Measurements from ENCODE around the gene PLSCR2. TPM values are rescaled to one million over a fixed set of nuclear protein-coding genes. Genes with fewer than 3 reads are reported as not detected.
A peak's percentile ranks its signal among the peaks of the same experiment; 100 is the strongest.
"Not testable (repeated sequence)": the region's sequence is repeated elsewhere in the genome, so short reads cannot be mapped to it uniquely, and the experiment has no call there.

PLSCR2 gene, protein sequence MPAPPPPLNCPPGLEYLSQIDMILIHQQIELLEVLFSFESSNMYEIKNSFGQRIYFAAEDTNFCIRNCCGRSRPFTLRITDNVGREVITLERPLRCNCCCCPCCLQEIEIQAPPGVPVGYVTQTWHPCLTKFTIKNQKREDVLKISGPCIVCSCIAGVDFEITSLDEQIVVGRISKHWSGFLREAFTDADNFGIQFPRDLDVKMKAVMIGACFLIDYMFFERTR
- total RNA-seq (2014; rRNA removed; shearing (Covaris generic); ENCODE audit: low replicate concordance), result not detected in 2 replicates

DNA sequence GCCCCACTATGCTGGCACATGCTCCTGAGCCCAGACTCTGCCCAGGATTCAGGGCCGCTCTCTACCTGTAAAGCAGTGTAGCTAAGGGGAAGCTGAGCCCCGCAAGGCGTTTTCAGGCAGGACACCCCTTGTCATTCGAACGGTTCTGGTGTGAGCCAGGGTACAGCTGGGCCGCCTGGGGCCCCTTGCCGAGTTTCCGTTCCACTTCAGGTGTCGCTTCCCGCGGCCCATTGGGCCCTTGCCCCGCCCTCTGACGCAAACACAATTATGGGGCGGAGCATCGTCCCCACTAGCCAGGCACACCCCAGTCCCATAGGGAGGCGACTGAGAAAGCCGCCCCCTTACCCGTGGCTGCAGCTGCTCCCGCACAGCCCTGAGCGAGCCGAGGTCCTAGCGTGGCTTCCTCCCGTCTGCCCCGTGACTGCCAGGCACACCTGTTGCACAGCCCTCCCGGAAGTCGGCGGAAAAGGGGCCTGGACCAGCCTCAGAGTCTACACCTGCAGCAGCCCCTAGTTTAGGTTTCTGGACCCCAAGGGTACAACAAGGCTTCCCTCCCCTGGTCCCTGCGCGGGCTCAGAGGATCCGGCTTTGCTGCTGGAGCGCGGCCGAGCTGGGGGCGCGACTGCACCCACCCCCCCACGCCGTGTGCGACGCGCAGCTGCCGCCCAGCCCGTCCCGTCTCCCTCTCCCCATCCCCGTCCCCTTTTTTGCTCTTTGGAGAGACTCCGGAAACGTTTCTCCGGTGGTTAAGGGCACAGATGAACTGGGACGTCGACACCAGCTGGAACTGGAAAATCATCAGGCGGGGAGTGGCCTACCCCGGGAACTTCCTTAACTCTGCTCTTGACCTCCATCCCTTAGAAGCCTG is at the start of gene PLSCR2:
PLSCR2 (minus strand) TSS at position 412 of the 868 bp plus-strand sequence. CDS start 9,657 bp downstream, outside the sequence.
- peak; percentile 78 for DNase-seq (ENCODE audit: low read depth)
- in situ Hi-C loops (cut with HindIII; ENCODE audit: low pct_unique_long_range_greater_than_20kb, low sequenced_read_pairs), result no loop called here

DNA sequence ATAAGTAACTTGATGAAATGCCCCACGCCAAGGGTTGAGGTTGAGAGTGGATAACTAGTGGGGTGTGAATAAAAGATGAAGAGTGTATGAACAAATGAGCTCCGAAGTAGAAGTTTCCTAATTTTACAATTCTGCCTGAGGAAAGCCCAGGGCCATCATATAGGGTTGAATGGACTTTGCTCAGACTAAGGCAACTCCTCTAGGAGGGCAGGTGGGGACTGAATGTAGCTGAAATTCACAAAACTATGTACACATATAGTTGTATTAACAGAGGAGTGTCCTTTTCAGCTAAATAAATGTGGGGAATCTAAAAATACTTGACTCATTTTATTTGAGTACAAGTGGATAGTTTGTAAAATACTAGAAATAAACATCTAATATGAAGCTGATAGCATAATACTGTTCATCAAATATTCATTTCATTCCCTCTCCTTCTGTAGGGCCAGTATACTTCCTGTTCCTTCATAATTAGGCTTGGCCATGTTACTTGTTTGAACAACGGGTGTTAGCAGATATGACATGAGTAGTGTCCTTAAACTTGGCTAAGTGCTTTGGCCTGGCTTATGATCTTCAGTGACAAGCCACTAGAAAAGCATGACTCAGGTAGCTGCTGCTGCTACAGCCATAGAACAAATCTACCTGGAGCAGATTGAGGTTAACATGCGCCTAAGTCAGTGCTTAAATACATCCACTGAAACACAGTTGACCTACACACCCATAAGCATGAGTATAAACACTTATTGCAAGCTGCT is 48.5 kb upstream of the PLSCR2 start:
- in situ Hi-C loops (cut with HindIII; ENCODE audit: low pct_unique_long_range_greater_than_20kb, low sequenced_read_pairs), result no loop called here
- DNase-seq (ENCODE audit: low read depth), result no peak

DNA sequence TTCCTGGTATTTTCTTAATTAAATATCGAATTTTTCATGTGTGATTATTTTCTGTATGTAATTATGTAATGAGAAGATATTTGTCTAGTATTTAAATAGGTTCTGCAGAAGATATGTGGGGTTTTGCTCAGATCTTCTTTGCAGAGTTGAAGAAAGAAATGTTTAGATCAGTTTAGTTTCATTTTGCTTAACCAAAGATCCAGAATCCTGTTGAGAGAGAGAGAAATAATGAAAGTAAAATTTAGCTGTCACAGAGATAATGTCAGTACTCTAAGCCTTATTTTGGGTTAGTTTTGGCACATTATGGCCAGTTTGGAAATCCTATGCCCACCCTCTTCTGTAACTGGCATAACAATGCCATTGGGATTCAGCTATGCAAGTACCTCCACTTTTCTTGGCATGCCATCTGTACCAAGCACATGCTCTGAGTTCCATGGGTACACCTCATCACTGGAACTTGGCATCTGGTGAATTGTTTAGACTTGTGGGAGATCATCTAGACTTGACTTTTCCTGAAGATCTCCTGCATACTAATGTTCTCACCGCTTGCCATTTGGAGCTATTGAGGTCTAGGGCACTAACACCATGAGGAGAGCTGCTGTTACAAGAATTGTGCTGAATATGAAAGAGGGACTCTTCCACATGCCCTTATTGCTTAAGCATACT is 44.2 kb upstream of the PLSCR2 start:
- no peak for DNase-seq (ENCODE audit: low read depth)
- in situ Hi-C loops (cut with HindIII; ENCODE audit: low pct_unique_long_range_greater_than_20kb, low sequenced_read_pairs), result no loop called here

DNA sequence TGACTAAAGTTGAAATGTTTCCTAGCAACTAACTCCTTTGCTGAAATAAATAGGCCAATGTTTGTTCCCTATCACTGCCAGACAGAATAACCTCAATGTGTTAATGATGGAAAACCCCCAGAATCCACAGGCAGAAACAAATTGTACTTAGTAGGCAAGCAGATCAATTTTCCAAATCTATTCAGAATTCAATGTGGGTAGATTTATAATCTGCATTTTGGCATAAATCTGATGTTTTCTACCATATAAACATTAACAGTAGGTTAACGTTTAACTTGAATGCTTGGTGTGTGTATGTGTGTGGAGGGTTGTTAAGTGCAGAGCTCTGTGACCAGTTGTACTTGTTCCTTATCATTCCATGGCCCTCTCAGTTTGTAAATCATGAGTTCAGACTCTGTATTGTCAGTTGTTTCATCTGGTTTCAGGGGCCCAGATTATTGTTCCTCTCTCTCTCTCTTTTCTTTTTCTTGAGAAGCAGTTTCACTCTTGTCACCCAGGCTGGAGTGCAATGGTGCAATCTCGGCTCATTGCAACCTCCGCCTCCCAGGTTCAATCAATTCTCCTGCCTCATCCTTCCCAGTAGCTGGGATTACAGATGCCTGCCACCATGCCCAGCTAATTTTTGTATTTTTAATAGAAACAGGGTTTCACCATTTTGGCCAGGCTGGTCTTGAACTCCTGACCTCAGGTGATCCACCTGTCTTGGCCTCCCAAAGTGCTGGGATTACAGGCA is 42.2 kb upstream of the PLSCR2 start:
- in situ Hi-C loops (cut with HindIII; ENCODE audit: low pct_unique_long_range_greater_than_20kb, low sequenced_read_pairs), result no loop called here
- peak; percentile 57 for DNase-seq (ENCODE audit: low read depth)

DNA sequence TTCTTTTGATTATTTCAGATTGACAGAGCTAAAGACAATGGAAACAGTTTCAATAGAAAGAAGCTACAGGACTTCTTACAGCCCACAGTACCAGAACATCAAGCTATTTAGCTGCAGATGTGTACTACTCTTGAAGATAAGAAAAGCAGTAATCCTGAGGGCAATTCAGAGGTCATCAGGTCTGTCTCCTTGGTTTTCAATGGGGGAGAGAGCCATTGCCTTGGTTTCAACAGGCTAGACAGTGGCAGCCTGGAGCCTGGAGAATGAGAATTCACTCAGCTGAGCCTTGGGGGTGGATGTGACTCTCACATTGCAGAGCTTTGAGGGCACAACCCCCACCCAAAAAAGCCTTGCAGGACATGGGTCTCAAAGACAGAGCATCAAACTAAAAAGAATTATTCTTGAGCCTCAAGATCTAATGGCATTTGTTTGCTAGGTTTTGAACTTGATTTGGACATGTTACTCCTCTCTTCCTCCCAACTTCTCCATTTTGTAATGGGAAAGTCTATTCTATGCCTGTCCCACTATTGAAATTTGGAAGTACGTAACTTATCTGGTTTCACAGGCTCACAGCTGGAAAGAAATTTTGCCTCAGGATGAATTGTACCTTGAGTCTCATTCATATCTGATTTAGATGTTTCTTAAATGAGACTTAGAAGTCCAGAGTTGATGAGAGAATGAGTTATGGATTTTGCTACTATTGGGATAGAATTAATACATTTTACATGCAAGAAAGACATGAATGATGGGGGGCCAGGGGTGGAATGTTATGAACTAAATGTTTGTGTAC is 38.2 kb upstream of the PLSCR2 start:
- DNase-seq (ENCODE audit: low read depth), result no peak
- in situ Hi-C loops (cut with HindIII; ENCODE audit: low pct_unique_long_range_greater_than_20kb, low sequenced_read_pairs), result no loop called here

DNA sequence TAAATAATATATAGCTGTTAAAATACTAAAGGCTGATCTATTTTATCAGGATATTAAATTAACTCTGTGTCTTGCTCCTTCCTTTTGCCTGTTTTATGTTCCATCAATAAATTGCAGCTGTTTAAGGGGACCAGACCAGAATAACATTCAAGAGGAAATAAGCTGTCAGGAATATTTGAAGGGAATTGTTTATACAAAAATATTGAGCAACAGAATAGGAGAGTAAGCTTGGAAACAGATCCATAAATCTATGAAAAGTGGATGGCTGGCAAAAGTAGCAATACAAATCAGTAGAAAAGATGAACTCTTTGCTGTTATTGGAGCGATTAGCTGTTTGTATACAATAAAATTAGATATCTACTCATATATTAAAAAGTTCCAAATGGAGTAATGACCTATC is 36.2 kb upstream of the PLSCR2 start:
- in situ Hi-C loops (cut with HindIII; ENCODE audit: low pct_unique_long_range_greater_than_20kb, low sequenced_read_pairs), result no loop called here
- no peak for DNase-seq (ENCODE audit: low read depth)

DNA sequence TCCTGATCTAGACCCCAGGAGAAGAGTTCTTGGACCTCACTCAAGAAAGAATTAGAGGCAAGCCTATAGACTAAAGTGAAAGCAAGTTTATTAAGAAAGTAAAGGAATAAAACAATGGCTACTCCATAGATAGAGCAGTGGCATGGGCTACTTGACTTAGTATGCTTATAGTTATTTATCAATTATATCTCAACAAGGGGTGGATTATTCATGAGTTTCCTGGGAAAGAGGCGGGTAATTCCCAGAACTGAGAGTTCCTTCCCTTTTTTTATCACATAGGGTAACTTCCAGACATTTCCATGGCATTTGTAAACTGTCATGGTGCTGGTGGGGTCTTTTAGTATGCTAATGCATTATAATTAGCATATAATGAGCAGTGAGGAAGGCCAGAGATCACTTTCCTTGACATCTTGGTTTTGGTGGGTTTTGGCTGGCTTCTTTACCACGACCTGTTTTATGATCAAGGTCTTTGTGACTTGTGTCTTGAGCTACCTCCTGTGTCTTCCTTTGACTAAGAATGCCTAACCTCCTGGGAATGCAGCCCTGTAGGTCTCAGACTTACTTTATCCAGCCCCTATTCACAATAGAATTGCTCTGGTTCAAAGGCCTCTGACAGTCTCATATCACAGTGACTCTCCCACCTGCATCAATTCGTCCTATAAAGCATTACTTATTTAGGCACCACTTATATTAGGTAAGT is 35.3 kb upstream of the PLSCR2 start:
- no peak for DNase-seq (ENCODE audit: low read depth)

DNA sequence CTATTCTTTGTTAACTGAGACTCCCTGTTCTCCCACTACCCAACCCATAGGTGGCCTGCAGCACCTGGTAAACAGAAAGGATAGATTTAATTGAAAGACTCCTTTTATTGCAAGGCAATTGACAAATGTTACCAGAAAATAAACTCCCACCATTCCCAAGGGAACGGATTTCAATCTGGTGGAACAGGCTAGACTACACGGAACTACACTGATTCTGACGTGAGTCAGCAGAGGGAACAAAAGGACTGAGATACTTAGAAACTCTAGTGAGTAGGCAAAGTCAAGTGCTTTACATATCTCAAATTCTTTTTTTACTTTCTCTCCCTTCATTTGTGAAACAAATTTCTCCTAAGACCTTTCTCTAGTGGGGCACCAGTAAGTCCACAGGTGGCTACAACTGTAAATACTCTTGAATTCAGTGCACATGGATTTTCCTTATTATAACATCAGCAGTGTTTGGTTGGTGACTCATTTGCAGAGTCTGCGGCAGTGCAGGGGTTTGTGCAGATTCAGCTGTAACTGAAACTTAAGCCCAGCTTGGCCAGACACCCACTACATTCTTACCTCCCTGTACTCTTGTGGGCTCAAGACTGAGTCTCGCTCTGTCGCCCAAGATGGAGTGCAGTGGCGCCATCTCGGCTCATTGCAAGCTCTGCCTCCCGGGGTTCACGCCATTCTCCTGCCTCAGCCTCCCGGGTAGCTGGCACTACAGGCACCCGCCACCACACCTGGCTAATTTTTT is 34.3 kb upstream of the PLSCR2 start:
- in situ Hi-C loops (cut with HindIII; ENCODE audit: low pct_unique_long_range_greater_than_20kb, low sequenced_read_pairs), result no loop called here
- peak; percentile 75 for DNase-seq (ENCODE audit: low read depth)

More for the DNA sequence above, 35.3 kb upstream of the PLSCR2 start:
- in situ Hi-C loops (cut with HindIII; ENCODE audit: low pct_unique_long_range_greater_than_20kb, low sequenced_read_pairs), result no loop called here

DNA sequence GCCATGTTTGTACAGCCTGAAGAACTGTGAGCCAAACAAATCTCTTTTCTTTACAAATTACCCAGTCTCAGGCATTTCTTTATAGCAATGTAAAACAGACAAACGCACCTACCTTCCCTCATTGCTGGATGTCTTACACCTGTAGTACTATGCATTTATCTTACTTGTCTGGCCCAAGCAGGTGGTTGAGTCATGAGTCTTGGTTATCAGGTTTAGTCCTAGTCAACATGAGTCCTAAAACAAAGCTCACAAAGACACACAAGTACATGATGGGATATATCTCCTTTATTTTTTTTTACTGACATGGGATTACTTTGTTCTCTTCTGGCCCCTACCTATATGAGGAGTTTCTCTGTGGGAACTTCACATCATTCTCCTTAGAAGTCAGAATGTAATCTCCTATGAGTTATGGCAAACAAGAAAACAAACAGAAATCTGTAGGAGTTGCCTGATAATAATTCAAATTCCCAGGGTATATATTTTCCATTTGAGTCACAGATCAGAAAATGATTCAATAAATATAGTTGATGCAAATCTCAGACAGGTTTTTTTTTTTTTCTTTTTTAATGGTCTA is 33.6 kb upstream of the PLSCR2 start:
- DNase-seq (ENCODE audit: low read depth), result no peak
- in situ Hi-C loops (cut with HindIII; ENCODE audit: low pct_unique_long_range_greater_than_20kb, low sequenced_read_pairs), result no loop called here

DNA sequence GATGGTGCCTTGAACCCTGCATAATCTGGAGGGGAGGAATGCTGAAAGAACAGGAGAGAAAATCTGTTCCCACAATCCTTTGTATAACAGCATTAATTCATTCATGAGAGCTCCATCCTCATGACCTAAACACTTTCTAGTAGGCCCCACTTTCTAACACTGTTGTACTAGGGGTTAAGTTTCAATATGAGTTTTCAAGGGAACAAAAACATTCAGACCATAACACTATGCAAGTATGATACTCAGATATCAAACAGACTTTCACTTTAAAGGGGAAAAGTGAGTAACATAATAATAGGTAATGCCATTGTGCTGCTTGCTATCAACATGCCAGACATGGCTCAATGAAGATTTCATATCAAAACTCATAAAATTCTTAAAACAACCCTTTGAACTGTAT is 32.4 kb upstream of the PLSCR2 start:
- in situ Hi-C loops (cut with HindIII; ENCODE audit: low pct_unique_long_range_greater_than_20kb, low sequenced_read_pairs), result no loop called here

DNA sequence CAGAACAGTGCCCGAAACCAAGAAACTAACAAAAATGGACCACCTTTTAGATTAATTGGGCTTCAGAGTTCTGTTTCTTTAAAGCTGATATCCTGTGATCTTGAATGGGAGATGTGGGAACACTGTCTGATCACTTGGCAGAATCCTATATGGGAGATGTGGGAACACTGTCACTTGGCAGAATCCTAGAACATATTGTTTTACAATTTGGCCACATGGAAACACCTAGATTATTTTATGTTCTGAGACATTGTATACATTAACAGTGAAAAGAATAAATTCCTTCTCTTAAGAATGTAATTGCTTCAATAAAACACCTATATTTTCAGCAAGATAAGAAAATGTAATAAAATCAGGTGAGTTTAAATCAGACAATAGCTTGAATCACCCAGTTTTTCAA is 30.3 kb upstream of the PLSCR2 start:
- in situ Hi-C loops (cut with HindIII; ENCODE audit: low pct_unique_long_range_greater_than_20kb, low sequenced_read_pairs), result no loop called here
- DNase-seq (ENCODE audit: low read depth), result no peak

More for the DNA sequence above, 32.4 kb upstream of the PLSCR2 start:
- DNase-seq (ENCODE audit: low read depth), result no peak

DNA sequence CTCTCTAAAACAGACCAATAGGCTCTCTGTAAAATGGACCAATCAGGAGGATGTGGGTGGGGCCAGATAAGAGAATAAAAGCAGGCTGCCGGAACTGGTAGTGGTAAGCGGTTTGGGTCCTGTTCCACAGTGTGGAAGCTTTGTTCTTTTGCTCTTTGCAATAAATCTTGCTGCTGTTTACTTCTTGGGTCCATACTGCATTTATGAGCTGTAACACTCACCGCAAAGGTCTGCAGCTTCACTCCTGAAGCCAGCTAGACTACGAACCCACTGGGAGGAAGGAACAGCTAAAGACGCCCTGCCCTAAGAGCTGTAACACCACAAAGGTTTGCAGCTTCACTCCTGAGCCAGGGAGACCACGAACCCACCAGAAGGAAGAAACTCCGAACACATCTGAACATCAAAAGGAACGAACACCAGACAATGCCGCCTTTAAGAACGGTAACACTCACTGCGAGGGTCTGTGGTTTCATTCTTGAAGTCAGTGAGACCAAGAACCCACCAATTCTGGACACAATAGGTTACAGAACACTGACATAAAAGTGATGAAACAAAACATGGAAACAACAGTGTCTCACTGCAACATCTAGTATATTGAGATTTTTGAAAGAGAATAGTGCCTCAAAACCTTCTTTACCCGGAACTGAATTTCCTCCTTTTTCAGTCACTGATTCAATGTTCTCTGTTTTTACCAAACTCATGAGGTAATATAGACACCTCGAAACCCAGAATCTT is 28.8 kb upstream of the PLSCR2 start:
- in situ Hi-C loops (cut with HindIII; ENCODE audit: low pct_unique_long_range_greater_than_20kb, low sequenced_read_pairs), result no loop called here

DNA sequence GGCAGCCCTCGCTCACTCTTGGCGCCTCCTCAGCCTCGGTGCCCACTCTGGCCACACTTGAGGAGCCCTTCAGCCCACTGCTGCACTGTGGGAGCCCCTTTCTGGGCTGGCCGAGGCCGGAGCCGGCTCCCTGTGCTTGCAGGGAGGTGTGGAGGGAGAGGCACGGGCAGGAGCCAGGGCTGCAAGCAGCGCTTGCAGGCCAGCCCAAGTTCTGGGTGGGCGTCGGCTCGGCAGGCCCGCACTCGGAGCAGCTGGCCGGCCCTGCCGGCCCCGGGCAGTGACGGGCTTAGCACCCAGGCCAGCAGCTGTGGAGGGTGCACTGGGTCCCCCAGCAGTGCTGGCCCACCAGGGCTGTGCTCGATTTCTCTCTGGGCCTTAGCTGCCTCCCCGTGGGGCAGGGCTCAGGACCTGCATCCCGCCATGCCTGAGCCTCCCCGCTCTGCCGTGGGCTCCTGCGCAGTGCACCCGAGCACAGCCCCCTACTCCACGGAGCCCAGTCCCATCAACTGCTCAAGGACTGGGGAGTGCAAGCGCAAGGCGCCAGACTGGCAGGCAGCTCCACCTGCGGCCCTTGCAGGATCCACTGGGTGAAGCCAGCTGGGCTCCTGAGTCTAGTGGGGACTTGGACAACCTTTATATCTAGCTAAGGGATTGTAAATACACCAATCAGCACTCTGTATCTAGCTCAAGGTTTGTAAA is 27.9 kb upstream of the PLSCR2 start:
- in situ Hi-C loops (cut with HindIII; ENCODE audit: low pct_unique_long_range_greater_than_20kb, low sequenced_read_pairs); DNase-seq (ENCODE audit: low read depth): not testable (repeated sequence)

More for the DNA sequence above, 28.8 kb upstream of the PLSCR2 start:
- no peak for DNase-seq (ENCODE audit: low read depth)

DNA sequence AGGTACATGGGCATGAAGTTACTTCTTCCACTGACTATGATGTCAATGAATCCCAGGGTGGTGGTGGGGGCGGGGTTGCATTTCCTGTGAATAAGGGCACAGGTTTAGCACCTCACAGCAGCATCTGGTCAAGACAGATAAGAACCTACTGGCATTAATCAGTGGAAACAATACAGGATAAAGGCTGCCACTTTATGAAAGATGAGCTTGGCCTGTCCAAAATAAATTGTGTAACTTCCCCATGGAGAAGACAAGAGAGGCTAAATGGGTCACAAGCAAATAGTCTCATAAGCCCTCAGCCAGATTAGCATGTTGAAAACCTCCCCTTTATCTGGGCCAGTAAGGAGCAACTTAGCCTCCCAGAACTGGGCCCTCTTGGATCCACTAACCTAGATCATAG is 27.4 kb upstream of the PLSCR2 start:
- DNase-seq (ENCODE audit: low read depth), result no peak
- in situ Hi-C loops (cut with HindIII; ENCODE audit: low pct_unique_long_range_greater_than_20kb, low sequenced_read_pairs), result no loop called here
